ENCODE results near the gene TRAF2.
A peak's percentile ranks its signal among the peaks of the same experiment; 100 is the strongest.
"Not testable (repeated sequence)": the region's sequence is repeated elsewhere in the genome, so short reads cannot be mapped to it uniquely, and the experiment has no call there.

The TRAF2 gene

DNA sequence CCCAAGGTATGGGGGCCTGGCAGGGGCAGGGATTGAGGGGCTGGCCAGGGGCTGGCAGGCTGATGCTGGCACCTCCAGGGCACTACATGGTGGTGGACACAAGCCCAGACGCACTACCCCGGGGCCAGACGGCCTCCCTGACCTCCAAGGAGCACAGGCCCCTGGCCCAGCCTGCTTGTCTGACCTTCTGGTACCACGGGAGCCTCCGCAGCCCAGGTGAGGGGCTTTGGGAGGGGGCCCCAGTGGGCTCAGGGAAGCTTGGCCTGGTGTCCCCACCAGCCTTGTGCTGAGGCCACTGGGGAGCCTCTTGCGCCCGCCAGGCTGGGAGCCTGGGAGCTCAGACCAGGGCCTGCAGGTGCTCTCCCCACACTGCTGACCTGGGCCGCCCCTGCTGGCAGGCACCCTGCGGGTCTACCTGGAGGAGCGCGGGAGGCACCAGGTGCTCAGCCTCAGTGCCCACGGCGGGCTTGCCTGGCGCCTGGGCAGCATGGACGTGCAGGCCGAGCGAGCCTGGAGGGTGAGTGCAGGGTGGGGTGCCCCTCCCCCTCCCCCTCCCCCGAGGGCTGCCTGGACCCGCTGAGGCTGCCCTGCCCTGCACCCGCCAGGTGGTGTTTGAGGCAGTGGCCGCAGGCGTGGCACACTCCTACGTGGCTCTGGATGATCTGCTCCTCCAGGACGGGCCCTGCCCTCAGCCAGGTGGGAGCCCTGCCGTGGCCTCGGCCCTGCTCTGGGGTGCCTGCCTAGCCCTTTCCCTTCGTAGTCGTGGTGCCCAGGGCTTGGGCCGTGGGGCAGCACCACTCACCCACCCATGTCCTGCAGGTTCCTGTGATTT lies 28.5 kb upstream of the TRAF2 start:
- DNase-seq = no peak

DNA sequence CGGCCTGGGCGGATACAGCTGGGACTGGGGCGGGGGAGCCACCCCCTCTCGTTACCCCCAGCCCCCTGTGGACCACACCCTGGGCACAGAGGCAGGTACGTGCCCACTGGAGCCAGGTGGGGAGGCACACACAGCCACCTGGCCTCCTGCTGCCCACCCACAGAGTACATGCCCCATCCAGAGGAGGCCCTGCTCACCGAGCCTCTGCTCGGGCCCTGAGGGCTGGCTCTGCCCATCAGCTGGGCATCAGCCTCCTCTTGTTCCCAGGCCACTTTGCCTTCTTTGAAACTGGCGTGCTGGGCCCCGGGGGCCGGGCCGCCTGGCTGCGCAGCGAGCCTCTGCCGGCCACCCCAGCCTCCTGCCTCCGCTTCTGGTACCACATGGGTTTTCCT lies 27.9 kb upstream of the TRAF2 start:
- DNase-seq = no peak

GRCh38 chr9:136858844-136859757 lies 27.2 kb upstream of the TRAF2 start:
- DNase-seq = no peak

DNA sequence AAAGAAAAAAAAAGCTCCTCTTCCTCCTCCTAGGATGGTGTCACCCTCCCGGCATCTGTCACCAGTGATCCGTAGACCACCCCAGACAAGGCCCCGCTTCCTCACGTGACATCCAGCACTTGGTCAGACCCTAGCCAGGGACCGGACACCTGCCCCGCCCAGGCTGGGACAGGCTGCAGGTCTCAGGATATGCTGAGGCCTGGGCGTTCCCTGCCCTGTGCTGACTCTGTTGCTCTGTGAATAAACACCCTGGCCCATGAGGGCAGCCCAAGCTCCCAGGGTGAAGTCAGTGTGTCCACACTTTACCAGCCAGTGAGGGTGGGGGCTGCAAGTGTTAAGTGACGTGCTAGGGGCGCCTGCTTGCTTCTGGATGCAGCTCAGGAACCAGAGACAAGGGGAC lies 25.8 kb upstream of the TRAF2 start:
- DNase-seq = no peak

- no peak for DNase-seq
Observed at GRCh38 chr9:136860933-136861873, 25.1 kb upstream of the TRAF2 start.

DNA sequence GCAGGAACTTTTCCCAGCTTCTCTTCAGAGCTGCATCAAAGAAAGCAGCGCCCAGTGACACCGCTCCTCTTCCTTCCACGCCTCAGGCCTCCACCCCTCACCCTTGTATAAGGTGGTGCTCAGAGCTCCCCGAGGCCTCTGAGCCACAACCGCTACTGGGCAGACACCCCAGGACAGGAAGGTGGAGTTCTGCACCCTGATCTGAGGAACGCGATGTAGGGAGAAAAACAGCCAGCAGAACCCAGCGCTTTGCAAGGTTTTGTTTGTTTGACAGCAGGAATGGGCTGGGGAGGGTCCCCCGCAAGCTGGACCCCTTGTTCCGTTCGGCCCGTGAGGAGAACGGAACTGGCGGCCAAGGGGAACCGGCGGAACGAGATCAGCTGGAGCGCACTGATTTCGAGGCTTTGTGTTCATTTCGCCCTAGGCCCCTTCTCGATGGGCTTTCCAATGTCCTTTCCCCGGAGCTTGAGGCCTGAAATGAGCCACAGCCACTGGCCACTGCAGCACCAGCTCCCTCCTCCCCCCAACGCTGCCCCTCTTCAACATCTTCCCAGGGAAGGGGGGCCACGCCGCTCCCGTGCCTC lies 24.4 kb upstream of the TRAF2 start:
- no peak for DNase-seq

- no peak for DNase-seq
Observed at GRCh38 chr9:136862849-136863622, 23.3 kb upstream of the TRAF2 start.

- no peak for DNase-seq
Observed at GRCh38 chr9:136863623-136864273, 22.6 kb upstream of the TRAF2 start.

DNA sequence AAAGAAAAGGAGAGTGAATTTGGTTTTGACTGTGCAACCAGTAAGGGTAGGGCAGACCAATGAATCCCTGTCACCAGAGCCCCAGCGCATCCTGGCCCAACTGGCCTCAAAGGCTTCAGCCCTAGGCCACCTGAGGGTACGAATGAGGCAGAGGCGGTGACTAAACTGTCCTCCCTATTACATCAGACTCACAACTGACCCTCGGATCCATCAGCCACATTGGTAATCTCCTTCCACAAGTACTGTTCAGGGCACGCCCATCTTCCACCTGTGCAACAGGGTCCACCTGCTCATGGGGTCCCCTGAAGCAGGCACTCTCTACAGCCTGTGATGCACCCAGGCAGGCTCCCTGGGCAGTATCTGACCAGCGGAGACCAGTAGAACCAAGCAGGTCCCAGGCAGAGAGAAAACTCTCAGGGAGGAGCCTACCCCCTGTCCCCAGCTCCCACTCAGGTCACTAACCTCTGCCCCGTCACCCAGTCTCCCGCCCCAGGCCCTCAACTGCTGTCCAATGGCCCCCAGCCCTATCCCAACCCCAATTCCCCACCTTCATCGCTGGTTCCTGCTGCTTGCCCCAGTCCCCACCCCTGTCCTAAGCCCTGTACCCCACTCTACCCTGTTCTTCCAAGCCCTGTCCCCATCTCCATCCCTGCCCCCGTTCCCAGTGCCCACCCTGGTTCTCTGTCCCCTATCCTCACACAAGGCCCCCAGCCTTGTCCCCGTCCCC lies 21.1 kb upstream of the TRAF2 start:
- no peak for DNase-seq

GRCh38 chr9:136865768-136866103 lies 20.6 kb upstream of the TRAF2 start:
- DNase-seq = no peak

DNA sequence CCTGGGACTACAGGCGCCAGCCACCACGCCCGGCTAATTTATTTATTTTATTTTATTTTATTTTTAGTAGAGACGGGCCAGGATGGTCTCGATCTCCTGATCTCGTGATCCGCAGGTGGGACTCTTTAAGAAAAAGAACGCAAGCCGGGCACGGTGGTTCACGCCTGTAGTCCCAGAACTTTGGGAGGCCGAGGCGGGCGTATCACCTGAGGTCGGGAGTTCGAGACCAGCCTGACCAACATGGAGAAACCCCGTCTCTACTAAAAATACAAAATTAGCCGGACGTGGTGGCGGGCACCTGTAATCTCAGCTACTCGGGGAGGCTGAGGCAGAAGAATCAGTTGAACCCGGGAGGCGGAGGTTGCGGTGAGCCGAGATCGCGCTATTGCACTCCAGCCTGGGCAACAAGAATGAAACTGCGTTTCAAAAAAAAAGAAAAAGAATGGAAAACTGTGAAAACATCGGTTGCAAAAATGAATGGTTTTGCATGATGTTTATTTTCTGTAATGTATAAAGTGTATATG lies 19.4 kb upstream of the TRAF2 start:
- DNase-seq = not testable (repeated sequence)

DNA sequence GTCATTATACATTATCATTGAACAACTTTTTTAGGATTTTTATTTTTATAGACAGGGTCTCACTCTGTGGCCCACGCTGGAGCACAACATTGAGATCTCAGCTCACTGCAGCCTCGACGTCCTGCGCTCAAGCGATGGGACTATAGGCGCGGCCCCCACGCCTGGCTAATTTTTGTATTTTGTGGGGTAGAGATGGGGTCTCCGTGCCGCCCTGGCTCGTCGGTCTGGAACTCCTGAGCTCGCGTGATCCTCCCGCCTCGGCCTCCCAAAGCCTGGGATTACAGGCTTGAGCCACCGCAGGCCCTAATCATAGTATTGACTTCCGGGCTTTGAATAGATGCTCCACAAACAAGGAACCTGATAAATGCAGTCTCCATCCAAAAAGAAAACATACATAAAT lies 18.8 kb upstream of the TRAF2 start:
- DNase-seq = no peak

DNA sequence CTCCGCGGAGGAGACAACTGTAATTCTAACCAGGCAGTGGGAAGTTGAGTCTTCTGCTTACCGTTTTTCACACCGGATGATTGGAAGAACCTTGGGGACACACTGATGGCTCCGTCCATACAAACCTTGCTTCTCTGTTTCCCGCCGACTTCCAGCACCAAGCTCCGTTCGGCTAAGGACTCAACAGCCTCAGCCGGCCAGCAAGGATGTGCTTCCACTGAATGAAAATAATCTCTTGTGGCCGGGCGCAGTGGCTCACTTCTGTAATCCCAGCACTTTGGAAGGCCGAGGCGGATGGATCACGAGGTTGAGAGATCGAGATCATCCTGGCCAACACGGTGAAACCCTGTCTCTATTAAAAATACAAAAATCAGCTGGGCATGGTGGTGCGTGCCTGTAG lies 18.4 kb upstream of the TRAF2 start:
- no peak for DNase-seq

GRCh38 chr9:136868644-136869043 lies 17.7 kb upstream of the TRAF2 start:
- DNase-seq = no peak

- not testable (repeated sequence) for DNase-seq
Observed at GRCh38 chr9:136869611-136870010, 16.7 kb upstream of the TRAF2 start.

DNA sequence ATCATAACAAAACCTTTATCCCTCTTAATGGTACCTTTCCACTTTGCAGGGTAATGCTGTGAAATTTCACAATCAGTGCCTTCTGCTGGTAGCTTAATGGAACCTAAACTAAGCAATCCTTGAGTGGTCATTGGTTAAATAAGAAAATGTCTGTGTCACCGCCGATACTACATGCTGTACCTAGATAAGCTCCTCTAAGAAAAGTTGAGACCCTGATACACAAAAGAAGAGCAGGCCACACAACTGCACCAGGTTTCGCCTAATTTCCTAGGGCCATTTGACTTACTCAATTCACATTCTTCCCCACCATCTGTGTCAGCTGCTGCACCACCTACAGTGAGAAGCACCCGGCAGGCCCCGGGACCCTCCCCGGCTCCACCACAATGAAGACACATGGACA lies 11.2 kb upstream of the TRAF2 start:
- DNase-seq = no peak

- no peak for DNase-seq
Observed at GRCh38 chr9:136876476-136876875, 9.8 kb upstream of the TRAF2 start.

DNA sequence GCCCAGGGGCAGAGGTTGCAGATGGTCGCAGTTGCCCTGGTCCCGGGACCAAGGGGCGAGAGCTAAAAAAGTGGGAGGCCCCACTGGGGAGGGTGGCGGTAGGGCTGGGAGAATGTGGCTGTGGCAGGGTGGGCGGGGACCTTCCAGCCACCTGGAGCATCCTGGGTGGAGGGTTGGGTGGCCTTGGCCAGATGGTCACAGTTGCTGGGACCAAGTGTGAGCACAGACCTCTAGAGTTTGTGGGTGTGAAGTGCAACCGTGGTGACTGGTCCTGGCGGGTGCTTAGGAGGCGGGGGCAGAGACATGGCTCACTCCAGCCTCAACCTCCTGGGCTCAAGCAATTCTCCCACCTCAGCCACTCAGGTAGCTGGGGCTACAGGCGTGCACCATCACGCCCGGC lies 5.7 kb upstream of the TRAF2 start:
- DNase-seq = no peak

GRCh38 chr9:136881691-136882108 lies 4.6 kb upstream of the TRAF2 start:
- peak; percentile 49 for DNase-seq
